Measurements from ENCODE around the gene UMODL1. TPM values are rescaled to one million over a fixed set of nuclear protein-coding genes. Genes with fewer than 3 reads are reported as not detected.

Gene UMODL1
- total and polyA plus RNA-seq, 8 donors, result under 0.01 TPM; not detected in 7

- DNase-seq, result no peak
- H3K27ac ChIP-seq, result no peak overlapping the region
- H3K4me1 ChIP-seq, result no peaks in the 10 kb centered on the region
- intact Hi-C loops (cut with DNase I; ENCODE audit: low total_unique reads), result no loop called here
- 86 to 90% (median 89%) methylated on average over 8 of the region's 8 CpGs for WGBS, 5 donors
- H3K4me3 ChIP-seq, result no peak overlapping the region
- no peak for TF ChIP-seq CTCF (IDR thresholded peaks at IDR 0.05)
- TF ChIP-seq POLR2A (IDR thresholded peaks at IDR 0.05), result no peak
- no peak for TF ChIP-seq POLR2AphosphoS5 (IDR thresholded peaks at IDR 0.05)
- no peak for TF ChIP-seq EP300 (IDR thresholded peaks at IDR 0.05)
- no peaks in the 10 kb centered on the region for H3K9me3 ChIP-seq
- H3K27me3 ChIP-seq, result no peaks in the 10 kb centered on the region
- H3K36me3 ChIP-seq, result no peaks in the 10 kb centered on the region
Measured at GRCh38 chr21:42133131-42133530, 62.0 kb downstream of the UMODL1 start.

- no peaks in the 10 kb centered on the region for H3K9me3 ChIP-seq
- WGBS, 5 donors, result 73 to 86% (median 82%) methylated on average over 13 to 14 of the region's 14 CpGs
- DNase-seq, result no peak
- no peak overlapping the region for H3K4me3 ChIP-seq
- H3K27ac ChIP-seq, result no peak overlapping the region
- intact Hi-C loops (cut with DNase I; ENCODE audit: low total_unique reads), result no loop called here
- H3K27me3 ChIP-seq, result no peaks in the 10 kb centered on the region
- no peaks in the 10 kb centered on the region for H3K36me3 ChIP-seq
- no peaks in the 10 kb centered on the region for H3K4me1 ChIP-seq
- no peak for TF ChIP-seq POLR2AphosphoS5 (IDR thresholded peaks at IDR 0.05)
- TF ChIP-seq POLR2A (IDR thresholded peaks at IDR 0.05), result no peak
- TF ChIP-seq CTCF (IDR thresholded peaks at IDR 0.05), result no peak
- no peak for TF ChIP-seq EP300 (IDR thresholded peaks at IDR 0.05)
Measured at GRCh38 chr21:42135386-42136052, 64.4 kb downstream of the UMODL1 start.

- Histone ChIP-seq H3K4me1 (no peaks in the 10 kb centered on the region), H3K9me3 (no peaks in the 10 kb centered on the region), H3K4me3 (no peak overlapping the region), H3K27ac (no peak overlapping the region), H3K27me3 (peaks cover 0 to 4% (median 0%) of the 10 kb centered on the region in 3 donors), H3K36me3 (no peaks in the 10 kb centered on the region)
- intact Hi-C loops (cut with DNase I; ENCODE audit: low total_unique reads), result no loop called here
- TF ChIP-seq CTCF (IDR thresholded peaks at IDR 0.05) (no peak), POLR2A (IDR thresholded peaks at IDR 0.05) (no peak), EP300 (IDR thresholded peaks at IDR 0.05) (no peak), POLR2AphosphoS5 (IDR thresholded peaks at IDR 0.05) (no peak)
- DNase-seq, result no peak
- 69 to 91% (median 79%) methylated on average over 19 to 22 of the region's 22 CpGs for WGBS, 5 donors
Measured at GRCh38 chr21:42137191-42137904, 66.2 kb downstream of the UMODL1 start.

DNA sequence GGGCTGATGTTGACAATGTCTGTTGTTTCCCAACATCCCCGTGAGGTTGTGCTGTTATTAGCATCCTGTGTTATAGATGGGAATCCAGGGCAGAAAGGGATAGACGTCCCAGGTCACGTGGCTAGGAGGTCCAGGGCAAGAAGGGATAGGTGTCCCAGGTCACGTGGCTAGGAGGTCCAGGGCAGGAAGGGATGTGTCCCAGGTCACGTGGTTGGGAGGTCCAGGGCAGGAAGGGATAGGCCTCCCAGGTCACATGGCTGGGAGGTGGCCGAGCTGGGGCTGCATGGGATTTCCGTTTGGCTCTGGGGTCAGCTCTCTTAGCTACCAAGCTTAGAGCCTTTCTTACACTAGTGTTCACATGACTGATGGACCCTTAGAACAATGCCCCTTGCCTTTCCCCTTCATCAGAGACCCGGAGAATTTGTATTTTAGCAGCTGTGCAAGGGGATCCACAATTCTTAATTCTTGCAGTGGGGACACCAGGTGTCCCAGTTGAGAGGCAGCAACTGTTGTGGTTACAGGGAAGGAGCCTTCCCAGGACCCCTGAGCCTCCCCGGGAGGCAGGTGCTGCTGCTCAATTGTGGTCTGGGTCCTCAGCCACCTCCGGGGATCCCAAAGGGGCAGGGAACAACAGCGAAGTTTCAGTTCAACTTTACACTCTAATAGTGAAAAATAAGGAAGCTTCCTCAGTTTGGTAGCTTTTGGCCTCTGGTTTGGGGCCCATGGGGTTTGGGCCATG lies 69.2 kb downstream of the UMODL1 start:
- Histone ChIP-seq H3K27me3 (peaks cover 0 to 5% (median 0%) of the 10 kb centered on the region in 3 donors), H3K36me3 (no peaks in the 10 kb centered on the region), H3K4me3 (no peak overlapping the region), H3K27ac (no peak overlapping the region), H3K9me3 (no peaks in the 10 kb centered on the region), H3K4me1 (no peaks in the 10 kb centered on the region)
- no peak for DNase-seq
- TF ChIP-seq CTCF (IDR thresholded peaks at IDR 0.05), result no peak
- no peak for TF ChIP-seq POLR2AphosphoS5 (IDR thresholded peaks at IDR 0.05)
- TF ChIP-seq EP300 (IDR thresholded peaks at IDR 0.05), result no peak
- TF ChIP-seq POLR2A (IDR thresholded peaks at IDR 0.05), result no peak
- intact Hi-C loops (cut with DNase I; ENCODE audit: low total_unique reads), result no loop called here
- WGBS, 5 donors, result 64 to 81% (median 80%) methylated on average over 11 of the region's 11 CpGs

Measured in stomach (tissue), 9 donors.